H9 (cell line): ENCODE data around the gene PSME1. TPM values are rescaled to one million over a fixed set of nuclear protein-coding genes. Genes with fewer than 3 reads are reported as not detected.

ENCODE experiments used
- DNase-seq: peaks from one replicate; pipeline ENCODE4 v3.0.0-alpha.2; 2017
- H2AFZ ChIP-seq: one replicate; pipeline ENCODE4 v1.6.1; 2013; ENCODE audit warnings: mild to moderate bottlenecking, low read length, control low read depth, moderate library complexity
- H2AK5ac ChIP-seq: 2 replicates; pipeline ENCODE4 v1.6.1; 2013; ENCODE audit warnings: low read length, control low read depth, mixed read lengths; ENCODE audit not compliant: insufficient read length
- H2BK120ac ChIP-seq: one replicate; pipeline ENCODE4 v1.6.1; 2013; ENCODE audit warnings: low read depth, mild to moderate bottlenecking, low read length, control low read depth, inconsistent platforms; ENCODE audit not compliant: poor library complexity, severe bottlenecking
- H2BK12ac ChIP-seq: 2 replicates; pipeline ENCODE4 v1.6.1; 2013; ENCODE audit warnings: low read length, control low read depth, mixed read lengths, low read depth; ENCODE audit not compliant: insufficient read length
- H2BK15ac ChIP-seq: 2 replicates; pipeline ENCODE4 v1.6.1; 2013; ENCODE audit warnings: low read depth, low read length, control low read depth
- H2BK20ac ChIP-seq: one replicate; pipeline ENCODE4 v1.6.1; 2013; ENCODE audit warnings: low read depth, mild to moderate bottlenecking, low read length, control low read depth, inconsistent platforms; ENCODE audit not compliant: poor library complexity, severe bottlenecking
- H2BK5ac ChIP-seq: 2 replicates; pipeline ENCODE4 v1.6.1; 2013; ENCODE audit warnings: low read length, control low read depth, mixed read lengths; ENCODE audit not compliant: insufficient read length
- H3K14ac ChIP-seq: 2 replicates; pipeline ENCODE4 v1.6.1; 2013; ENCODE audit warnings: low read length, control low read depth; ENCODE audit not compliant: insufficient read depth
- H3K18ac ChIP-seq: 2 replicates; pipeline ENCODE4 v1.6.1; 2013; ENCODE audit warnings: low read depth, mild to moderate bottlenecking, mixed read lengths, low read length, control low read depth; ENCODE audit not compliant: insufficient read length
- H3K23ac ChIP-seq: 2 replicates; pipeline ENCODE4 v1.6.1; 2013; ENCODE audit warnings: low read length, control low read depth, mixed read lengths, low read depth; ENCODE audit not compliant: insufficient read length
- H3K23me2 ChIP-seq: 2 replicates; pipeline ENCODE4 v1.6.1; 2013; ENCODE audit warnings: low read depth, mild to moderate bottlenecking, mixed read lengths, low read length, control low read depth; ENCODE audit not compliant: insufficient read length, poor library complexity, severe bottlenecking
- H3K27ac ChIP-seq: 2 replicates; pipeline ENCODE4 v1.5.1; 2013; ENCODE audit warnings: low read length, control low read depth, mixed read lengths, low read depth; ENCODE audit not compliant: insufficient read length
- H3K27me3 ChIP-seq: 2 replicates; pipeline ENCODE4 v1.6.1; 2013; ENCODE audit warnings: low read length, control low read depth, inconsistent platforms; ENCODE audit not compliant: insufficient read depth
- H3K4ac ChIP-seq: 2 replicates; pipeline ENCODE4 v1.6.1; 2013; ENCODE audit warnings: low read depth, mild to moderate bottlenecking, control low read depth, inconsistent platforms, low read length, moderate library complexity
- H3K4me1 ChIP-seq: 2 replicates; pipeline ENCODE4 v1.6.1; 2013; ENCODE audit warnings: low read length, control low read depth, inconsistent platforms; ENCODE audit not compliant: insufficient read depth
- H3K4me2 ChIP-seq: 2 replicates; pipeline ENCODE4 v1.6.1; 2013; ENCODE audit warnings: low read length, control low read depth, mixed read lengths; ENCODE audit not compliant: insufficient read length, insufficient read depth
- H3K56ac ChIP-seq: 2 replicates; pipeline ENCODE4 v1.6.1; 2013; ENCODE audit warnings: low read depth, mild to moderate bottlenecking, mixed read lengths, low read length, control low read depth; ENCODE audit not compliant: insufficient read length
- H3K79me1 ChIP-seq: 2 replicates; pipeline ENCODE4 v1.6.1; 2013; ENCODE audit warnings: low read depth, mild to moderate bottlenecking, moderate library complexity, low read length, control low read depth, inconsistent platforms; ENCODE audit not compliant: insufficient read depth, poor library complexity, severe bottlenecking
- H3K79me2 ChIP-seq: 2 replicates; pipeline ENCODE4 v1.6.1; 2013; ENCODE audit warnings: low read length, control low read depth, inconsistent platforms; ENCODE audit not compliant: insufficient read depth
- H3K9ac ChIP-seq: 2 replicates; pipeline ENCODE4 v1.6.1; 2013; ENCODE audit warnings: low read length, control low read depth, mixed read lengths; ENCODE audit not compliant: insufficient read length; ENCODE audit errors: extremely low read depth
- H3K9me3 ChIP-seq: one replicate; pipeline ENCODE4 v1.6.1; 2013; ENCODE audit warnings: low read depth, low read length, inconsistent platforms; ENCODE audit not compliant: control insufficient read depth
- H3T11ph ChIP-seq: one replicate; pipeline ENCODE4 v1.6.1; 2013; ENCODE audit warnings: mild to moderate bottlenecking, low read length, control low read depth, inconsistent platforms
- H4K20me1 ChIP-seq: one replicate; pipeline ENCODE4 v1.6.1; 2013; ENCODE audit not compliant: control insufficient read depth, insufficient read length, insufficient read depth
- H4K5ac ChIP-seq: 2 replicates; pipeline ENCODE4 v1.6.1; 2013; ENCODE audit warnings: low read depth, mild to moderate bottlenecking, mixed read lengths, low read length, control low read depth; ENCODE audit not compliant: insufficient read length
- H4K8ac ChIP-seq: replicated peaks from 2 replicates; pipeline ENCODE4 v1.6.1; 2013; ENCODE audit warnings: low read length, control low read depth, mixed read lengths, low read depth; ENCODE audit not compliant: insufficient read length
- H4K91ac ChIP-seq: 2 replicates; pipeline ENCODE4 v1.6.1; 2013; ENCODE audit warnings: low read depth, mild to moderate bottlenecking, moderate library complexity, mixed read lengths, low read length, control low read depth; ENCODE audit not compliant: insufficient read length
- H3K27ac Mint-ChIP-seq, 3 experiments: 2 replicates in 2 of 3; 3 replicates in 1 of 3; pipeline ENCODE4 v1.8.0; 2020 to 2021; ENCODE audit warnings: mixed read lengths in 3 of 3, mild to moderate bottlenecking in 1 of 3, moderate library complexity in 1 of 3
- H3K27me3 Mint-ChIP-seq: 2 replicates; pipeline ENCODE4 v1.8.0; 2021; ENCODE audit warnings: low read depth, mild to moderate bottlenecking, moderate library complexity, mixed read lengths
- H3K36me3 Mint-ChIP-seq, 3 experiments: 2 replicates in 2 of 3; 3 replicates in 1 of 3; pipeline ENCODE4 v1.8.0; 2020 to 2021; ENCODE audit warnings: low read depth in 3 of 3, mixed read lengths in 3 of 3; ENCODE audit not compliant: insufficient read depth in 1 of 3
- H3K4me1 Mint-ChIP-seq, 2 experiments: 2 replicates each; pipeline ENCODE4 v1.8.0; 2020; ENCODE audit warnings: mixed read lengths in 2 of 2
- H3K4me3 Mint-ChIP-seq, 2 experiments: 2 replicates in 1 of 2; 3 replicates in 1 of 2; pipeline ENCODE4 v1.8.0; 2020 to 2021; ENCODE audit warnings: mild to moderate bottlenecking in 2 of 2, mixed read lengths in 2 of 2, moderate library complexity in 1 of 2
- H3K9me3 Mint-ChIP-seq, 2 experiments: 2 replicates in 1 of 2; 3 replicates in 1 of 2; pipeline ENCODE4 v1.8.0; 2020; ENCODE audit warnings: mild to moderate bottlenecking in 2 of 2, mixed read lengths in 2 of 2, moderate library complexity in 1 of 2
- CTCF ChIP-seq: fragments of 200-600 bp; sonication (generic); conservative IDR thresholded peaks from 3 replicates; pipeline ENCODE4 v1.8.0; 2021; ENCODE audit warnings: antibody characterized with exemption, mild to moderate bottlenecking
- WGBS: extraction: QIAGEN DNeasy Blood & Tissue Kit; methylation state at CpG from one replicate; pipeline ENCODE4 v1.1.7; 2013; ENCODE audit warnings: missing lambda C conversion rate, low lambda C conversion rate, mixed read lengths; ENCODE audit not compliant: insufficient read length; ENCODE audit errors: extremely low coverage; 5-methylcytosine and 5-hydroxymethylcytosine counted together
- total RNA-seq: library from RNA; stranded (reverse); gene quantifications from 2 replicates; pipeline ENCODE4 v1.2.1, GENCODE V29; 2021

Gene PSME1
- total RNA-seq, 1 experiment from 2014 or later: 109 TPM

DNA sequence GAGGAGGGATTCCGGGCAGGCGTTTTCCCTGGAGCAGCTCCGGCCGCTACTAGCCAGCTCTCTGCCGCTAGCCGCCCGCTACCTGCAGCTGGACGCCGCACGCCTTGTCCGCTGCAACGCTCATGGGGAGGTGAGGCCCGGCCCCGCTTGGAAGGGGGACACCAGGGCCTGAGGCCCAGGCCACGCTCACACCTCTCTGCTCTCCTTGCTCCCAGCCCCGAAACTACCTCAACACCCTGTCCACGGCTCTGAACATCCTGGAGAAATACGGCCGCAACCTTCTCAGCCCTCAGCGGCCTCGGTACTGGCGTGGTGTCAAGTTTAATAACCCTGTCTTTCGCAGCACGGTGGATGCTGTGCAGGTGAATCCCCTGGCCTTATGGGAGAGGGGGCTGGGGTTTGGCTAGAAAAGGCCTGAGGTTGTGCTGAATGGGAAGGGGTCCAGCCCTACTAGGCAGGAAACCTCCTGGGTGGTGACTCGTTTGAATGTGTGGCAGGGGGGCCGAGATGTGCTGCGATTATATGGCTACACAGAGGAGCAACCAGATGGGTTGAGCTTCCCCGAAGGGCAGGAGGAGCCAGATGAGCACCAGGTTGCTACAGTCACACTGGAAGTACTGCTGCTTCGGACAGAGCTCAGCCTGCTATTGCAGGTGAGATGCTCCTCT, 11.9 kb downstream of the PSME1 start:
- Histone ChIP-seq H4K20me1 (no peaks in the 10 kb centered on the region), H3K4me1 (no peaks in the 10 kb centered on the region), H3K18ac (no peak overlapping the region), H2BK12ac (no peak overlapping the region), H2AFZ (no peak overlapping the region), H3K79me2 (peaks cover 8% of the 10 kb centered on the region; the same call in 1 of the 2 replicates), H3K4ac (no peak overlapping the region), H2AK5ac (no peak overlapping the region), H3T11ph (no peak overlapping the region), H3K14ac (no peak overlapping the region; the same call in 1 of the 2 replicates), H2BK20ac (no peak overlapping the region), H3K27ac (no peak overlapping the region), H4K5ac (no peak overlapping the region), H4K91ac (no peak overlapping the region), H3K9me3 (no peaks in the 10 kb centered on the region), H3K4me2 (peak overlapping the region; percentile 78), H3K79me1 (peaks cover 4% of the 10 kb centered on the region), H3K23ac (no peak overlapping the region), H4K8ac (no peak overlapping the region), H3K23me2 (peaks cover 19% of the 10 kb centered on the region), H2BK120ac (no peak overlapping the region), H3K56ac (no peak overlapping the region), H3K9ac (peak overlapping the region; percentile 79), H2BK5ac (no peak overlapping the region), H3K27me3 (no peaks in the 10 kb centered on the region), H2BK15ac (no peak overlapping the region)
- no peak for DNase-seq
- no peaks in the 10 kb centered on the region for H3K9me3 Mint-ChIP-seq
- no peaks in the 10 kb centered on the region for H3K27me3 Mint-ChIP-seq
- H3K4me3 Mint-ChIP-seq: peak overlapping the region; percentile 96 to 99
- WGBS: no CpG with 5 or more reads among the region's 29 CpGs
- peak overlapping the region in 1 of 3 experiments; percentile 87; a peak in 1 of 7 replicates for H3K27ac Mint-ChIP-seq
- no peak for TF ChIP-seq CTCF
- H3K4me1 Mint-ChIP-seq: peaks cover 21 to 24% of the 10 kb centered on the region in 2 experiments
- peaks cover 23 to 67% (median 66%) of the 10 kb centered on the region in 3 experiments for H3K36me3 Mint-ChIP-seq
